Measurements from ENCODE around the gene ZCCHC7. TPM values are rescaled to one million over a fixed set of nuclear protein-coding genes. Genes with fewer than 3 reads are reported as not detected.

ZCCHC7 gene
- total RNA-seq, 4 donors from 2014 or later, result 12.1 to 19.1 (median 15.6) TPM

DNA sequence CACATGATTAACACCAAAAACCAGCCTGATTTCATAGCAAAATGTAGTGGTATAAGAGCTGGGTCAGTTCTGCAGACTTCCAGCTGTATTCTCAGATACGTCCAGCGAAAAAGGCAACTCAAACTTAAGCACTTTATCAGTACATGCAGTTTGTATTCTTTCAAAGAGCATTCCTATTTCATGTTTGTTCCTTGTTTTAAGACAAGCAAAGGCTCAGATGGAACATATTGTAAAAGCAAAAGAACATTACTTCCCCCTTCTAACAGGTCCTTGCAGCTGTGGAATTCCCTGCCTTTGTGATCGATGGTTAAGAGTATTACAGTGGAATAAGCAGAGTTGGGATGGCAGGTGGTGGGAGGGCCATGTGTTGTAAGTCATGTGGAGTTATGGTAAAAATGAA, 215.8 kb downstream of the ZCCHC7 start:
- Histone ChIP-seq H3K27me3 (no peaks in the 10 kb centered on the region), H3K36me3 (no peaks in the 10 kb centered on the region), H3K4me1 (no peaks in the 10 kb centered on the region), H3K4me3 (no peak overlapping the region), H3K27ac (replicated peaks in 1 of 4) (no peak overlapping the region), H3K9me3 (no peaks in the 10 kb centered on the region)
- intact Hi-C loops (cut with DNase I), result no loop called here
- TF ChIP-seq, protein P1, sequence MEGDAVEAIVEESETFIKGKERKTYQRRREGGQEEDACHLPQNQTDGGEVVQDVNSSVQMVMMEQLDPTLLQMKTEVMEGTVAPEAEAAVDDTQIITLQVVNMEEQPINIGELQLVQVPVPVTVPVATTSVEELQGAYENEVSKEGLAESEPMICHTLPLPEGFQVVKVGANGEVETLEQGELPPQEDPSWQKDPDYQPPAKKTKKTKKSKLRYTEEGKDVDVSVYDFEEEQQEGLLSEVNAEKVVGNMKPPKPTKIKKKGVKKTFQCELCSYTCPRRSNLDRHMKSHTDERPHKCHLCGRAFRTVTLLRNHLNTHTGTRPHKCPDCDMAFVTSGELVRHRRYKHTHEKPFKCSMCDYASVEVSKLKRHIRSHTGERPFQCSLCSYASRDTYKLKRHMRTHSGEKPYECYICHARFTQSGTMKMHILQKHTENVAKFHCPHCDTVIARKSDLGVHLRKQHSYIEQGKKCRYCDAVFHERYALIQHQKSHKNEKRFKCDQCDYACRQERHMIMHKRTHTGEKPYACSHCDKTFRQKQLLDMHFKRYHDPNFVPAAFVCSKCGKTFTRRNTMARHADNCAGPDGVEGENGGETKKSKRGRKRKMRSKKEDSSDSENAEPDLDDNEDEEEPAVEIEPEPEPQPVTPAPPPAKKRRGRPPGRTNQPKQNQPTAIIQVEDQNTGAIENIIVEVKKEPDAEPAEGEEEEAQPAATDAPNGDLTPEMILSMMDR (IDR thresholded peaks at IDR 0.05), result no peak
- no peak for TF ChIP-seq EP300 (IDR thresholded peaks at IDR 0.05)
- TF ChIP-seq POLR2A (IDR thresholded peaks at IDR 0.05; ENCODE audit: low read depth), result no peak
- TF ChIP-seq POLR2AphosphoS5 (IDR thresholded peaks at IDR 0.05), result no peak
- no peak for DNase-seq (ENCODE audit: extremely low spot score)
- WGBS, result 90% methylated on average over 3 of the region's 3 CpGs

DNA sequence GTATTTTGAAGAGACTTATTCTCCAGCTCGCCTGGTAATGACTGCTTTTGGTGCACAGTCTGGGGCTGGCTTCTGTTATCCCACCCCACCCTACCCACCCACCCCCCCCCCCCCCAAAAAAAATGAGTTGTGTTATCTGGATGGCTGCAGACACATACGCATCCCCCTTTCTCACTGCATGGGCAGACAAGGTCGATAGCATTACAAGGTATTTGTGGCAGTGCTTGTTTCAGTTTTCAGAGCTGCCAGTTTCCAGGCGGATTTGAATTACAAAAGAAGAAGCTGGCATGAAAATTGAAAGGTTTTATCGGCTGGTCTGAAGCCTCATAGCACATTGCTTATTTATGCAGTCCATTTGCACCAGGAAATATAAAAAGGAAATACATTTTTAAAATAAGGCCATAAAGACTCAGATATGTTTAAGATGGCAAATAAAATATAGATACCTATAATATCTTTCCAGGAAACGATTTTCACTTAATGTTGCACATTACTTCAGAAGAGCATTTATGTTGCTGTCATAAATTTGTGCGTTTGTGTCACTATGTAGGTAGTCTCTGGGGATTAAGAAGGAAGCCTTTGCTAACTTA, 217.0 kb downstream of the ZCCHC7 start:
- Histone ChIP-seq H3K4me3 (no peak overlapping the region), H3K27ac (replicated peaks in 1 of 4) (no peak overlapping the region), H3K27me3 (no peaks in the 10 kb centered on the region), H3K4me1 (no peaks in the 10 kb centered on the region), H3K36me3 (no peaks in the 10 kb centered on the region), H3K9me3 (no peaks in the 10 kb centered on the region)
- intact Hi-C loops (cut with DNase I), result no loop called here
- 79% methylated on average over 7 of the region's 7 CpGs for WGBS
- DNase-seq (ENCODE audit: extremely low spot score), result no peak
- TF ChIP-seq EP300 (IDR thresholded peaks at IDR 0.05) (no peak), POLR2A (IDR thresholded peaks at IDR 0.05; ENCODE audit: low read depth) (no peak), POLR2AphosphoS5 (IDR thresholded peaks at IDR 0.05) (no peak)
- TF ChIP-seq, protein P1 (IDR thresholded peaks at IDR 0.05), result no peak

DNA sequence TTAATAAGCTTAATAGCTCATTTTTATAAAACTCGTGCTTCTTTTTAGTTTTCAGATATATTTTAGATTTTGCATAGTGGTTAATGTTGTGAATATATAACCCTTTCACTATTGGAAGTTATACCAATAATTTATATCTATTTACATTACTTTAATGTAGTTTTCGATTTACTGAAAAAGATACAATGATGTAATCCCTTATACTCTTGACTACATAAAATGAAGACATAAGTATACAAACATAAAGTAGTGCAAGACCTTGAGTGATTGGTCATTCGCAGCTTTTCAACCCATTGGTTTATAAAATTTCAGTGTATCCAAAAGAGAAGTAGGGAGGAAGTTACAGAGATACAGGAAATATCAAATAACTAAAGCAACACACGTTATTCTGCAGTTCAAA, 217.8 kb downstream of the ZCCHC7 start:
- 79% methylated on average over 4 of the region's 4 CpGs for WGBS
- intact Hi-C loops (cut with DNase I), result no loop called here
- no peak overlapping the region for H3K27ac ChIP-seq (replicated peaks in 1 of 4)
- no peak overlapping the region for H3K4me3 ChIP-seq
- no peaks in the 10 kb centered on the region for H3K4me1 ChIP-seq
- H3K9me3 ChIP-seq, result no peaks in the 10 kb centered on the region
- H3K36me3 ChIP-seq, result no peaks in the 10 kb centered on the region
- no peak for TF ChIP-seq EP300 (IDR thresholded peaks at IDR 0.05)
- TF ChIP-seq, protein P1 (IDR thresholded peaks at IDR 0.05), result no peak
- no peak for TF ChIP-seq POLR2A (IDR thresholded peaks at IDR 0.05; ENCODE audit: low read depth)
- TF ChIP-seq POLR2AphosphoS5 (IDR thresholded peaks at IDR 0.05), result no peak
- no peaks in the 10 kb centered on the region for H3K27me3 ChIP-seq
- no peak for DNase-seq (ENCODE audit: extremely low spot score)

DNA sequence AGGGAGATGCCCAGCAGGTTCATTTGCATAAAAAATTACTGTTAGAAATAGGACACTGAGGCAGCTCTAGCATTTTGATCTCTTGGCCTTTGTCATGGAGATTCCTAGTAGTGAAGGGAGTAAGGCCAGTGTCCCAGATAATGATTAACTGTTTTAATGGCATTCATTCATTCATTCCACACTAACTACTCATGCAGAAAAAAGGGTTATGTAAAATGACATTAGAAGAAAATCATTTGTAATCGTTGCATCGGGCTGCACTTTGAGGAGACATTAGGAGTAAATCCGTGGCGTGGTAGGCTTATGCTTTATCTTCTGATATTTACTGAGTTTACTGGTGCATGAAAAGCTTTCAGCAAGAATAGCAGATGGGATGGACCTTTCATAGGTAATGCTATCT, 219.5 kb downstream of the ZCCHC7 start:
- intact Hi-C loops (cut with DNase I), result no loop called here
- Histone ChIP-seq H3K36me3 (no peaks in the 10 kb centered on the region), H3K9me3 (no peaks in the 10 kb centered on the region), H3K27me3 (no peaks in the 10 kb centered on the region), H3K4me1 (no peaks in the 10 kb centered on the region), H3K27ac (replicated peaks in 1 of 4) (no peak overlapping the region), H3K4me3 (no peak overlapping the region)
- no peak for DNase-seq (ENCODE audit: extremely low spot score)
- 97% methylated on average over 4 of the region's 4 CpGs for WGBS
- TF ChIP-seq, protein P1 (IDR thresholded peaks at IDR 0.05), result no peak
- TF ChIP-seq POLR2AphosphoS5 (IDR thresholded peaks at IDR 0.05), result no peak
- no peak for TF ChIP-seq POLR2A (IDR thresholded peaks at IDR 0.05; ENCODE audit: low read depth)
- TF ChIP-seq EP300 (IDR thresholded peaks at IDR 0.05), result no peak

DNA sequence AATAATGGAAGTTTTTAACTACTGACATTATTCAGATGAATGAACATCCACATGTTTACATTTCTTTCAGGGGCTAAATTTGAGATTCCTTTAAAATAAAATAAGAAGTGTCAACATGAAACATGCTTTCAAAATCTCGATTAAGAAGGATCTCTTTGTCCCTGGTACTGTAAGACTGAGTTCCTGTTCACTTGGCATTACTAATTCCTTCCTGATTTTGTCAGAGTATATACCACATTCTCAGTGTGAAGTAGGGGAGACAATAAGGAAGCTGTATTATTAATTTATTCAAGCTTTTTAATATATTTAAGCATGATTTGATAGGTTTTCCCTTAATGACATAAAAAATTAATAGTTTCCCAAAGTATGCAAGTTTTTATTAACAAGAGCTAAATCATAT, 220.6 kb downstream of the ZCCHC7 start:
- Histone ChIP-seq H3K27ac (replicated peaks in 1 of 4) (no peak overlapping the region), H3K27me3 (no peaks in the 10 kb centered on the region), H3K9me3 (no peaks in the 10 kb centered on the region), H3K4me1 (no peaks in the 10 kb centered on the region), H3K36me3 (no peaks in the 10 kb centered on the region), H3K4me3 (no peak overlapping the region)
- intact Hi-C loops (cut with DNase I), result no loop called here
- DNase-seq (ENCODE audit: extremely low spot score), result no peak
- WGBS, result 56% methylated on average over 1 of the region's 1 CpG
- TF ChIP-seq POLR2A (IDR thresholded peaks at IDR 0.05; ENCODE audit: low read depth) (no peak), EP300 (IDR thresholded peaks at IDR 0.05) (no peak), POLR2AphosphoS5 (IDR thresholded peaks at IDR 0.05) (no peak)
- TF ChIP-seq, protein P1 (IDR thresholded peaks at IDR 0.05), result no peak
